Thoracic aorta (tissue), 2 donors: ENCODE measurements around the gene ZER1. TPM values are rescaled to one million over a fixed set of nuclear protein-coding genes. Genes with fewer than 3 reads are reported as not detected.

Source experiments
- ATAC-seq: fragments of 150-250 bp; one replicate; pipeline ENCODE4 v1.8.0; 2017; ENCODE audit warnings: low read depth; ENCODE audit not compliant: insufficient number of reproducible peaks, low FRiP score
- DNase-seq: peaks from one replicate; pipeline ENCODE4 v3.0.0-alpha.2; 2020; ENCODE audit warnings: low spot score
- H3K27ac ChIP-seq, 2 donors: fragments of 200-600 bp; sonication (generic); 1 replicate in 1 of 2; 2 replicates in 1 of 2; pipeline ENCODE4 v1.5.1; 2016; ENCODE audit warnings: mild to moderate bottlenecking in 2 of 2, moderate library complexity in 2 of 2
- H3K27me3 ChIP-seq: fragments of 200-600 bp; sonication (generic); replicated peaks from 2 replicates; pipeline ENCODE4 v1.6.0; 2016; ENCODE audit warnings: mild to moderate bottlenecking; ENCODE audit not compliant: insufficient read depth
- H3K36me3 ChIP-seq: fragments of 200-600 bp; sonication (generic); one replicate; pipeline ENCODE4 v1.5.1; 2016
- H3K4me1 ChIP-seq, 2 donors: fragments of 200-600 bp; sonication (generic); 1 replicate in 1 of 2; 2 replicates in 1 of 2; pipeline versions ENCODE4 v1.5.1 to v1.6.0; 2016; ENCODE audit warnings: low read depth in 2 of 2, mild to moderate bottlenecking in 1 of 2; ENCODE audit not compliant: control insufficient read depth in 1 of 2
- H3K4me3 ChIP-seq: fragments of 200-600 bp; sonication (generic); 2 replicates; pipeline ENCODE4 v1.5.1; 2016; ENCODE audit warnings: mild to moderate bottlenecking
- H3K9me3 ChIP-seq: fragments of 200-600 bp; sonication (generic); 2 replicates; pipeline ENCODE4 v1.5.1; 2016
- total RNA-seq, 2 donors: library from RNA; depleted of rRNA; stranded (reverse); fragments of >200 nt; gene quantifications; one replicate each; pipeline versions ENCODE4 v1.1.0 to v1.2.3, GENCODE V29; 2016
- TF ChIP-seq, protein P1 (sequence below): fragments of 200-600 bp; sonication (generic); IDR thresholded peaks from one replicate; pipeline ENCODE4 v1.5.1; 2019; ENCODE audit warnings: antibody characterized with exemption

ZER1 gene
- total RNA-seq, 2 donors from 2014 or later: 42.5 to 65.4 TPM

DNA sequence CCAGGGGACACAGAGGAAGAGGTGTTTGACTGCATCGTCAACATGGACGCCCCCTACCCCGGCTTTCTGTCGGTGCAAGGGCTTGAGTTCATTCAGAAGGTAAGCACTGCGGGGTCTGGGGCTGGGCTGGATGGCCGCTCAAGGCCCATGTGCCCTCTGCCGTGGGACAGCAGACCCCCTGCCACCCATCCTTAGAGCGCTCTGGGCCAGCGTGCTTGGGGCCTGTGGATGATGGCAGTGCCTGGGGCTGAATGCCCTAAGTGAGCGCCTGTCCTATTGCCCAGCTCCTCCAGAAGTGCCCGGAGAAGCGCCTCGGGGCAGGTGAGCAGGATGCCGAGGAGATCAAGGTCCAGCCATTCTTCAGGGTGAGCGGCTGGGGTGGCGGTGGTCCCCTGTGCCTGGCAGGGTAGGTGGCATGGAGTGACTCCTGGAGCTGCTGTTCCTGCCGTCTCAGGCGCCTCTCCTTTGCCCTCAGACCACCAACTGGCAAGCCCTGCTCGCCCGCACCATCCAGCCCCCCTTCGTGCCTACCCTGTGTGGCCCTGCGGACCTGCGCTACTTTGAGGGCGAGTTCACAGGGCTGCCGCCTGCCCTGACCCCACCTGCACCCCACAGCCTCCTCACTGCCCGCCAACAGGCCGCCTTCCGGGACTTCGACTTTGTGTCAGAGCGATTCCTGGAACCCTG, 51.7 kb downstream of the ZER1 start:
- Histone ChIP-seq H3K27me3 (no peaks in the 10 kb centered on the region), H3K4me3 (no peak overlapping the region), H3K36me3 (no peaks in the 10 kb centered on the region), H3K9me3 (no peaks in the 10 kb centered on the region), H3K4me1 (peaks cover 0 to 18% of the 10 kb centered on the region in 2 donors), H3K27ac (no peak overlapping the region)
- DNase-seq (no peak), ATAC-seq (no peak)
- TF ChIP-seq, protein P1, sequence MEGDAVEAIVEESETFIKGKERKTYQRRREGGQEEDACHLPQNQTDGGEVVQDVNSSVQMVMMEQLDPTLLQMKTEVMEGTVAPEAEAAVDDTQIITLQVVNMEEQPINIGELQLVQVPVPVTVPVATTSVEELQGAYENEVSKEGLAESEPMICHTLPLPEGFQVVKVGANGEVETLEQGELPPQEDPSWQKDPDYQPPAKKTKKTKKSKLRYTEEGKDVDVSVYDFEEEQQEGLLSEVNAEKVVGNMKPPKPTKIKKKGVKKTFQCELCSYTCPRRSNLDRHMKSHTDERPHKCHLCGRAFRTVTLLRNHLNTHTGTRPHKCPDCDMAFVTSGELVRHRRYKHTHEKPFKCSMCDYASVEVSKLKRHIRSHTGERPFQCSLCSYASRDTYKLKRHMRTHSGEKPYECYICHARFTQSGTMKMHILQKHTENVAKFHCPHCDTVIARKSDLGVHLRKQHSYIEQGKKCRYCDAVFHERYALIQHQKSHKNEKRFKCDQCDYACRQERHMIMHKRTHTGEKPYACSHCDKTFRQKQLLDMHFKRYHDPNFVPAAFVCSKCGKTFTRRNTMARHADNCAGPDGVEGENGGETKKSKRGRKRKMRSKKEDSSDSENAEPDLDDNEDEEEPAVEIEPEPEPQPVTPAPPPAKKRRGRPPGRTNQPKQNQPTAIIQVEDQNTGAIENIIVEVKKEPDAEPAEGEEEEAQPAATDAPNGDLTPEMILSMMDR: no peak

DNA sequence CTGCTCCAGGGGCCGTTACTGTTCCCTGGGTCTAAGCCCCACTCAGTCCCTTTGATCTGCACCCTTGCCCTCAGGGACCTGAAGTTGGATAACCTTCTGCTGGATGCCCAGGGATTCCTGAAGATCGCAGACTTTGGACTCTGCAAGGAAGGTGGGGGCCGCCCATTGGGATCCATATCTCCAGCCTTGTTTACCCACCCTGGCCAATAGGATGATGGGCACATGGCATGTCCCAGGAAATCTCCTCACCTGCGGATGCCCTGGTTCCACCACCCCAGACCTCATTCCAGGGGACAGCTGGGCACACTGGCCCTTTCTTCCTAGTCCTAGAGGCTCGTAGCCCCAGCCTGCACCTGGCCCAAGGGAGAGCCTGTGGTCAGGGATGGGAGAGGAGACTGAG, 53.3 kb downstream of the ZER1 start:
- Histone ChIP-seq H3K27ac (no peak overlapping the region), H3K4me1 (peaks cover 0 to 8% of the 10 kb centered on the region in 2 donors), H3K9me3 (no peaks in the 10 kb centered on the region), H3K36me3 (no peaks in the 10 kb centered on the region), H3K27me3 (no peaks in the 10 kb centered on the region), H3K4me3 (no peak overlapping the region)
- DNase-seq (no peak), ATAC-seq (no peak)
- TF ChIP-seq, protein P1: no peak

DNA sequence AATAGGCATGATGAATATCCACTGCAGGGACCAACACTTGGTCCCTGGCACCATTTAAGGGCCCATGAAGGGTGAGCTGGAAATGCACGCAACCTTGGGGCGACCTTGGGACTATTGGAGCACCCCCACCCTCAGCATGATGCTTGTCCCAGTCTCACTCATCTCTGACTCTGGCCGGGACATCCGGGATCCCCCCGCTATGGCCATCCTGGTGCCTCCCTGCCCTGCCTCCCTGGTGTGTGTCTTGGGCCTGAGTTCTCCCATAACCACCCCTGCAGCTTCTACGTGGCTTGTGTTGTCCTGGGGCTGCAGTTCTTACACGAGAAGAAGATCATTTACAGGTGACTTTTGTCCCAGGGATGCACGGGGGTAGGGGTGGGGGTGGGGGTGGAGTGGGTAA, 53.7 kb downstream of the ZER1 start:
- H3K9me3 ChIP-seq: no peaks in the 10 kb centered on the region
- peaks cover 0 to 3% of the 10 kb centered on the region in 2 donors for H3K4me1 ChIP-seq
- DNase-seq (no peak), ATAC-seq (no peak)
- H3K27ac ChIP-seq: no peak overlapping the region
- no peaks in the 10 kb centered on the region for H3K27me3 ChIP-seq
- no peak overlapping the region for H3K4me3 ChIP-seq
- no peaks in the 10 kb centered on the region for H3K36me3 ChIP-seq
- TF ChIP-seq, protein P1: no peak

DNA sequence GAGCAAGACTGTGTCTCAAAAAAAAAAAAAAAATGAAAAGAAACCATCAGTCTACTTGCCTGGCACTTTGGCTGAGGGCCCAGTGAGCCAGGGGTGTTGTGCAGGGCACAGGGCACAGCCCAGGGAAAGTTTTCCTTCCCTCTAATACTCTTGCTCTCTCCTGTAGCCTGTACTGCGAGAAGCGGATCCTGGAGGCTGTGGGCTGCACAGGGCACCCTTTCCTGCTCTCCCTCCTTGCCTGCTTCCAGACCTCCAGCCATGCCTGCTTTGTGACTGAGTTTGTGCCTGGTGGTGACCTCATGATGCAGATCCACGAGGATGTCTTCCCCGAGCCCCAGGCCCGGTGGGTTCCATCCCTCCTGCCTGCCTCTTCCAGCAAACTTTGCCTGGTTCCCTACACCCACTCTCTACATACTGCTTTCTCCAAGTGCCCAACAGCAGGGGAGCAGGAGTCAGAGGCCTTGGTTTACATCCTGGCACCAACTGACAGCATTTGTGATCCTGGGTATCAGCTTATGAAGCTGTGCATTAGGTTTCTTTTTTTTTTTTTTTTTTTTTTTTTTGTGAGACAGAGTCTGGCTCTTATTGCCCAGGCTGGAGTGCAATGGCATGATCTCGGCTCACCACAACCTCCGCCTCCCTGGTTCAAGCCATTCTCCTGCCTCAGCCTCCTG, 55.0 kb downstream of the ZER1 start:
- Histone ChIP-seq H3K4me1 (no peaks in the 10 kb centered on the region), H3K27ac (no peak overlapping the region), H3K36me3 (no peaks in the 10 kb centered on the region), H3K27me3 (no peaks in the 10 kb centered on the region), H3K4me3 (no peak overlapping the region), H3K9me3 (no peaks in the 10 kb centered on the region)
- TF ChIP-seq, protein P1: no peak
- DNase-seq: no peak
- ATAC-seq: no peak

DNA sequence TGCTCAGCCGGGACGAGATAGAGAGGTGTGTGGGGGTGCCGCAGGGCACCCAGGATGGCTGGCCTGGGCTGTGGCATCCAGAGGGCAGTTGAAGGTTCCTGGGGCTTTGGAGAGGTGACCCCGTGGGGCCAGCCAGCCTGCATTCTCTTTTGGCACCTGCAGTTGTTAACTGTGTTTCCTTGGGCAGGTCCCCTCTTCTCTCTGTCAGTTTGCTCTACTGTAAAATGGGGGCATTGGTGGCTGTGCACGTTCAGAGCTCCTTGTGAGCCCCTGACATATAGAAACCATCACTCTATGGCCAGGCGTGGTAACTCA, 56.3 kb downstream of the ZER1 start:
- TF ChIP-seq, protein P1: no peak
- Histone ChIP-seq H3K4me3 (no peak overlapping the region), H3K4me1 (no peaks in the 10 kb centered on the region), H3K27ac (no peak overlapping the region), H3K27me3 (no peaks in the 10 kb centered on the region), H3K9me3 (no peaks in the 10 kb centered on the region), H3K36me3 (no peaks in the 10 kb centered on the region)
- ATAC-seq (no peak), DNase-seq (no peak)
